HepG2 (cell line): Measurements from ENCODE around the gene ITIH2. TPM values are rescaled to one million over a fixed set of nuclear protein-coding genes. Genes with fewer than 3 reads are reported as not detected.

ENCODE experiments used
- ATF1 ChIP-seq: IDR thresholded peaks from 2 replicates; pipeline ENCODE4 v1.6.1; 2016; ENCODE audit warnings: mild to moderate bottlenecking, control low read depth
- DBP ChIP-seq: sonication (generic); formaldehyde crosslinking; IDR thresholded peaks from 2 replicates; pipeline ENCODE4 v1.4.0; 2020; ENCODE audit warnings: missing genetic modification reagents; ENCODE audit errors: not compliant biosample characterization
- GABPA ChIP-seq, 2 experiments: IDR thresholded peaks; 2 replicates each; pipeline ENCODE4 v1.6.1; 2011 to 2016; ENCODE audit warnings: low read depth in 2 of 2, low read length in 1 of 2, missing biosample characterization in 1 of 2, missing genetic modification characterization in 1 of 2
- HMGXB4 ChIP-seq, 2 experiments: sonication (generic) in 1 of 2; formaldehyde crosslinking in 1 of 2; IDR thresholded peaks; 2 replicates each; pipeline versions ENCODE4 v1.4.0 to v1.6.1; 2018 to 2020; ENCODE audit warnings: missing genetic modification reagents in 2 of 2, borderline replicate concordance in 1 of 2, low read depth in 1 of 2, mild to moderate bottlenecking in 1 of 2, missing biosample characterization in 1 of 2
- HNRNPH1 ChIP-seq: fragments of 200-400 bp; formaldehyde crosslinking; optimal IDR thresholded peaks from 2 replicates; pipeline ENCODE3; 2017; ENCODE audit warnings: mild to moderate bottlenecking, low read depth, low read length
- JARID2 ChIP-seq: sonication (generic); formaldehyde crosslinking; IDR thresholded peaks from 2 replicates; pipeline ENCODE4 v1.8.1; 2023; ENCODE audit warnings: missing genetic modification reagents, inconsistent platforms; ENCODE audit not compliant: insufficient replicate concordance
- KDM5B ChIP-seq: sonication (generic); formaldehyde crosslinking; IDR thresholded peaks from 2 replicates; pipeline ENCODE4 v1.4.0; 2020; ENCODE audit warnings: missing genetic modification reagents, mild to moderate bottlenecking, borderline replicate concordance
- MLX ChIP-seq: IDR thresholded peaks from 2 replicates; pipeline ENCODE4 v1.6.1; 2016
- MXD3 ChIP-seq: IDR thresholded peaks from 2 replicates; pipeline ENCODE4 v1.6.1; 2016; ENCODE audit warnings: mild to moderate bottlenecking, missing biosample characterization, missing genetic modification reagents
- MYNN ChIP-seq: sonication (generic); formaldehyde crosslinking; IDR thresholded peaks from 2 replicates; pipeline ENCODE4 v1.4.0; 2020; ENCODE audit warnings: mild to moderate bottlenecking, low read depth, missing genetic modification reagents
- POLR2AphosphoS5 ChIP-seq: IDR thresholded peaks from 2 replicates; pipeline ENCODE4 v1.6.1; 2012; ENCODE audit warnings: low read depth, low read length
- PRMT3 ChIP-seq: sonication (generic); formaldehyde crosslinking; IDR thresholded peaks from 2 replicates; pipeline ENCODE4 v1.8.1; 2022; ENCODE audit warnings: low read depth, mild to moderate bottlenecking, moderate library complexity, missing genetic modification reagents, borderline replicate concordance
- SAFB2 ChIP-seq: sonication (generic); formaldehyde crosslinking; IDR thresholded peaks from 2 replicates; pipeline ENCODE4 v1.5.1; 2020; ENCODE audit warnings: missing genetic modification reagents, low read depth, mild to moderate bottlenecking, borderline replicate concordance
- UBTF ChIP-seq: sonication (generic); formaldehyde crosslinking; IDR thresholded peaks from 2 replicates; pipeline ENCODE4 v1.4.0; 2020; ENCODE audit warnings: mild to moderate bottlenecking, missing genetic modification reagents
- YY1 ChIP-seq: IDR thresholded peaks from 2 replicates; pipeline ENCODE4 v1.6.1; 2011; ENCODE audit warnings: low read length, low read depth, moderate library complexity, mild to moderate bottlenecking; ENCODE audit not compliant: insufficient read depth, insufficient replicate concordance
- ZBTB7A ChIP-seq: sonication (generic); formaldehyde crosslinking; IDR thresholded peaks from 2 replicates; pipeline ENCODE4 v1.8.0; 2022; ENCODE audit warnings: mild to moderate bottlenecking, missing genetic modification reagents
- ZNF138 ChIP-seq: sonication (generic); formaldehyde crosslinking; IDR thresholded peaks from 2 replicates; pipeline ENCODE4 v1.5.0; 2020; ENCODE audit warnings: mild to moderate bottlenecking, low read depth, missing genetic modification reagents
- ZNF274 ChIP-seq: sonication (generic); formaldehyde crosslinking; IDR thresholded peaks from 2 replicates; pipeline ENCODE4 v1.5.1; 2020; ENCODE audit warnings: mild to moderate bottlenecking, missing genetic modification reagents
- ZNF296 ChIP-seq: sonication (generic); formaldehyde crosslinking; conservative IDR thresholded peaks from 2 replicates; pipeline ENCODE4 v1.5.0; 2020; ENCODE audit warnings: mild to moderate bottlenecking, missing genetic modification reagents
- ZNF382 ChIP-seq: sonication (generic); formaldehyde crosslinking; IDR thresholded peaks from 2 replicates; pipeline ENCODE4 v1.5.0; 2020; ENCODE audit warnings: missing genetic modification reagents, mild to moderate bottlenecking, borderline replicate concordance
- ZNF383 ChIP-seq: sonication (generic); formaldehyde crosslinking; IDR thresholded peaks from 2 replicates; pipeline ENCODE4 v1.4.0; 2020; ENCODE audit warnings: missing genetic modification reagents, mild to moderate bottlenecking, borderline replicate concordance
- ZNF589 ChIP-seq: sonication (generic); formaldehyde crosslinking; conservative IDR thresholded peaks from 2 replicates; pipeline ENCODE4 v1.8.0; 2022; ENCODE audit warnings: mild to moderate bottlenecking, moderate library complexity, missing genetic modification reagents
- ZNF703 ChIP-seq: sonication (generic); formaldehyde crosslinking; IDR thresholded peaks from 2 replicates; pipeline ENCODE4 v1.5.1; 2020; ENCODE audit warnings: missing genetic modification reagents, mild to moderate bottlenecking, moderate library complexity, borderline replicate concordance
- ZNF709 ChIP-seq: sonication (generic); formaldehyde crosslinking; IDR thresholded peaks from 2 replicates; pipeline ENCODE4 v1.5.0; 2020; ENCODE audit warnings: mild to moderate bottlenecking, missing genetic modification reagents
- ZNF737 ChIP-seq: sonication (generic); formaldehyde crosslinking; IDR thresholded peaks from 2 replicates; pipeline ENCODE4 v1.5.0; 2020; ENCODE audit warnings: missing genetic modification reagents, mild to moderate bottlenecking, borderline replicate concordance
- polyA plus RNA-seq, 8 experiments: library from polyadenylated mRNA; depleted of rRNA in 3 of 8; stranded (reverse) in 7 of 8; unstranded in 1 of 8; fragments of >200 nt; fragmentation: Illumina TruSeq in 4 of 8; extraction: Trizol in 4 of 8; gene quantifications; 2 replicates each; pipeline versions ENCODE4 v1.2.1 to v1.2.3, GENCODE V29; 2011 to 2016; ENCODE audit warnings: low read depth in 4 of 8, missing spikeins in 1 of 8, mixed read lengths in 1 of 8; ENCODE audit not compliant: insufficient read depth in 1 of 8
- total RNA-seq, 5 experiments: library from RNA; depleted of rRNA; stranded (reverse); fragments of >200 nt; fragmentation: Illumina TruSeq; extraction: Trizol; gene quantifications; 2 replicates each; pipeline ENCODE4 v1.2.3, GENCODE V29; 2016; ENCODE audit warnings: low read depth in 1 of 5

Gene ITIH2
- total and polyA plus RNA-seq, 2 of the 13 experiments (the other 11 are each of a cell fraction or from before 2014, with no cell fraction given): 1,197 to 1,427 TPM

GRCh38 chr10:7707102-7707501 is 4.0 kb downstream of the ITIH2 start (continued):
- TF ChIP-seq ZNF383 (CRISPR knock-in tag) (no peak), POLR2AphosphoS5 (peak; percentile 72), ZBTB7A (CRISPR knock-in tag) (no peak), ZNF382 (no peak), HMGXB4 (CRISPR knock-in tag; IDR thresholded peaks at IDR 0.05; ENCODE audit: borderline replicate concordance in 1 of 2, low read depth in 1 of 2) (no peak; a peak in 1 of 4 replicates), MLX (CRISPR knock-in tag) (no peak; the same call in none of the 2 replicates), HNRNPH1 (no peak), KDM5B (CRISPR knock-in tag) (no peak), SAFB2 (CRISPR knock-in tag) (no peak), GABPA (IDR thresholded peaks at IDR 0.05; ENCODE audit: low read depth, low read length) (no peak), GABPA (CRISPR knock-in tag; IDR thresholded peaks at IDR 0.05; ENCODE audit: low read depth) (peak; percentile 31; the same call in 1 of the 2 replicates), ZNF589 (CRISPR knock-in tag) (no peak), YY1 (no peak), JARID2 (CRISPR knock-in tag) (no peak), PRMT3 (CRISPR knock-in tag) (no peak), ATF1 (CRISPR knock-in tag) (peak; percentile 75), MXD3 (no peak), ZNF703 (CRISPR knock-in tag) (no peak), DBP (CRISPR knock-in tag) (no peak), ZNF138 (CRISPR knock-in tag) (no peak), UBTF (CRISPR knock-in tag) (no peak), ZNF296 (no peak), ZNF274 (CRISPR knock-in tag) (no peak), MYNN (CRISPR knock-in tag) (no peak), ZNF737 (CRISPR knock-in tag) (no peak), ZNF709 (CRISPR knock-in tag) (no peak)
